Caco-2 (cell line): ENCODE data around the gene LOC128125822.

Experiments used
- BruUV-seq: library from RNA; stranded (reverse); fragments of 400-500 nt; replicated peaks from 2 replicates; lab custom pipeline; 2021; lab: Mats Ljungman, UMichigan
- CTCF ChIA-PET: fragments of 300-600 bp; sonication (Branson Sonifier 250); formaldehyde crosslinking; loops from one replicate; lab custom pipeline; 2022; ENCODE audit warnings: antibody characterized with exemption; lab: Charles Lee
- POLR2A ChIA-PET: fragments of 300-600 bp; sonication (Branson Sonifier 250); formaldehyde crosslinking; loops from one replicate; lab custom pipeline; 2022; ENCODE audit warnings: antibody characterized with exemption; lab: Charles Lee
- DNase-seq, 2 experiments: peaks; one replicate each; pipeline versions ENCODE4 v3.0.0 to v3.0.0-alpha.2; 2020 to 2022
- H3K27me3 ChIP-seq: replicated peaks from 2 replicates; pipeline ENCODE4 v1.6.0; 2011; ENCODE audit warnings: low read length; ENCODE audit not compliant: control insufficient read depth, insufficient read depth
- H3K36me3 ChIP-seq: 2 replicates; pipeline ENCODE4 v1.5.1; 2011; ENCODE audit warnings: low read length; ENCODE audit not compliant: control insufficient read depth, insufficient read depth
- H3K4me1 ChIP-seq: fragments of 250-450 bp; sonication (Bioruptor Pico); 2 replicates; pipeline ENCODE4 v1.5.1; 2020; ENCODE audit warnings: mild to moderate bottlenecking
- H3K4me3 ChIP-seq: 2 replicates; pipeline ENCODE4 v1.5.1; 2011; ENCODE audit warnings: low read depth, mild to moderate bottlenecking, control low read depth, low read length
- H3K9me3 ChIP-seq: fragments of 250-450 bp; sonication (Bioruptor Pico); 2 replicates; pipeline ENCODE4 v1.5.1; 2020; ENCODE audit warnings: mild to moderate bottlenecking, moderate library complexity
- H3K27ac Mint-ChIP-seq: one replicate; pipeline ENCODE4 v1.8.0; 2022; ENCODE audit warnings: mixed read lengths; ENCODE audit not compliant: unreplicated experiment
- H3K27me3 Mint-ChIP-seq: one replicate; pipeline ENCODE4 v1.8.0; 2022; ENCODE audit warnings: mixed read lengths; ENCODE audit not compliant: insufficient read depth, unreplicated experiment
- H3K36me3 Mint-ChIP-seq: one replicate; pipeline ENCODE4 v1.8.0; 2022; ENCODE audit warnings: mild to moderate bottlenecking, mixed read lengths; ENCODE audit not compliant: insufficient read depth, unreplicated experiment
- H3K4me1 Mint-ChIP-seq: one replicate; pipeline ENCODE4 v1.8.0; 2022; ENCODE audit warnings: low read depth, mixed read lengths; ENCODE audit not compliant: unreplicated experiment
- H3K4me3 Mint-ChIP-seq: one replicate; pipeline ENCODE4 v1.8.0; 2022; ENCODE audit warnings: mild to moderate bottlenecking, moderate library complexity, mixed read lengths; ENCODE audit not compliant: unreplicated experiment
- H3K9me3 Mint-ChIP-seq: one replicate; pipeline ENCODE4 v1.8.0; 2022; ENCODE audit warnings: mixed read lengths; ENCODE audit not compliant: unreplicated experiment
- intact Hi-C: fragments of 100-400 bp; cut with micrococcal nuclease; formaldehyde crosslinking; loops from one replicate; pipeline ENCODE4 v1.10.0; 2022; ENCODE audit not compliant: unreplicated experiment
- TF ChIP-seq, protein P1 (sequence below), 2 experiments: fragments of 200-600 bp in 1 of 2; IDR thresholded peaks; 1 replicate in 1 of 2; 2 replicates in 1 of 2; pipeline versions ENCODE4 v1.5.1 to v1.8.0; 2011 to 2022; ENCODE audit warnings: antibody characterized with exemption in 1 of 2, control low read depth in 1 of 2, inconsistent platforms in 1 of 2, low read depth in 1 of 2, low read length in 1 of 2, mild to moderate bottlenecking in 1 of 2, moderate library complexity in 1 of 2; ENCODE audit not compliant: insufficient read depth in 1 of 2, severe bottlenecking in 1 of 2, unreplicated experiment in 1 of 2

The LOC128125822 gene

DNA sequence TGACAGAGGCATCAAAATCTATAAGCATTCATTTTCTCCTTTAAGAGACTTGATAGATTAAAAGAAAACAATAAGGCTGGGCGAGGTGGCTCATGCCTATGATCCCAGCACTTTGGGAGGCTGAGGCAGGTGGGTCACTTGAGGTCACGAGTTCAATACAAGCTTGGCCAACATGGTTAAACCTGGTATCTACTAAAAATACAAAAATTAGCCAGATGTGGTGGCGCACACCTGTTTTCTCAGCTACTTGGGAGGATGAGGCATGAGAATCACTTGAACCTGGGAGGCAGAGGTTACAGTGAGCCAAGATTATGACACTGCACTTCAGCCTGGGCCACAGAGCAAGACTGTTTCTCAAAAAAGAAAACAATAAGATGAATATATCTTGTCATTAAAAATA is 39.3 kb upstream of the LOC128125822 start:
- no peak for DNase-seq
- CTCF ChIA-PET: no interaction called here
- H3K27me3 Mint-ChIP-seq: no peaks in the 10 kb centered on the region

DNA sequence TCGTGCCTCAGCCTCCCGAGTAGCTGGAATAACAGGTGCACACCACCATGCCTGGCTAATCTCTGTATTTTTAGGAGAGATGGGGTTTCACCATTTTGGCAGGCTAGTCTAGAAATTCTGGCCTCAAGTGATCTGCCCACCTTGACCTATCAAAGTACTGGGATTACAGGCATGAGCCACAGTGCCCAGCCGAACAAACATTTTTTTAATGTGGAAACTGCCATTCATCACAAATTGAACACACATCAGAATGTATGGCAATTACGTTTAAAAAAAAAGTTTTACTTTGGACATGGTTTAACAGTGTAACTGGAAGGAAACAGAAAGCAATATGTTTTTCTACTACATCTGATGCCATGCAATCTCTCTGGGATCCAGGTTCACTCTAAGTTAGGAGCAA is 38.3 kb upstream of the LOC128125822 start:
- DNase-seq: no peak
- no peaks in the 10 kb centered on the region for H3K9me3 ChIP-seq
- no peaks in the 10 kb centered on the region for H3K9me3 Mint-ChIP-seq
- no peaks in the 10 kb centered on the region for H3K4me1 ChIP-seq
- peaks cover 6% of the 10 kb centered on the region for H3K4me1 Mint-ChIP-seq
- TF ChIP-seq, protein P1, sequence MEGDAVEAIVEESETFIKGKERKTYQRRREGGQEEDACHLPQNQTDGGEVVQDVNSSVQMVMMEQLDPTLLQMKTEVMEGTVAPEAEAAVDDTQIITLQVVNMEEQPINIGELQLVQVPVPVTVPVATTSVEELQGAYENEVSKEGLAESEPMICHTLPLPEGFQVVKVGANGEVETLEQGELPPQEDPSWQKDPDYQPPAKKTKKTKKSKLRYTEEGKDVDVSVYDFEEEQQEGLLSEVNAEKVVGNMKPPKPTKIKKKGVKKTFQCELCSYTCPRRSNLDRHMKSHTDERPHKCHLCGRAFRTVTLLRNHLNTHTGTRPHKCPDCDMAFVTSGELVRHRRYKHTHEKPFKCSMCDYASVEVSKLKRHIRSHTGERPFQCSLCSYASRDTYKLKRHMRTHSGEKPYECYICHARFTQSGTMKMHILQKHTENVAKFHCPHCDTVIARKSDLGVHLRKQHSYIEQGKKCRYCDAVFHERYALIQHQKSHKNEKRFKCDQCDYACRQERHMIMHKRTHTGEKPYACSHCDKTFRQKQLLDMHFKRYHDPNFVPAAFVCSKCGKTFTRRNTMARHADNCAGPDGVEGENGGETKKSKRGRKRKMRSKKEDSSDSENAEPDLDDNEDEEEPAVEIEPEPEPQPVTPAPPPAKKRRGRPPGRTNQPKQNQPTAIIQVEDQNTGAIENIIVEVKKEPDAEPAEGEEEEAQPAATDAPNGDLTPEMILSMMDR (IDR thresholded peaks at IDR 0.05; ENCODE audit: insufficient read depth in 1 of 2, low read depth in 1 of 2, low read length in 1 of 2, severe bottlenecking in 1 of 2, unreplicated experiment in 1 of 2): no peak
- no TSS peak for BruUV-seq
- ChIA-PET CTCF (no interaction called here), POLR2A (no interaction called here)
- H3K27me3 ChIP-seq: no peaks in the 10 kb centered on the region
- no peaks in the 10 kb centered on the region for H3K36me3 ChIP-seq
- H3K36me3 Mint-ChIP-seq: no peaks in the 10 kb centered on the region
- intact Hi-C loops: no loop called here
- H3K27ac Mint-ChIP-seq: no peak overlapping the region
- H3K4me3 ChIP-seq: no peak overlapping the region
- H3K4me3 Mint-ChIP-seq: no peak overlapping the region
- H3K27me3 Mint-ChIP-seq: no peaks in the 10 kb centered on the region

More for the DNA sequence above, 39.3 kb upstream of the LOC128125822 start:
- H3K9me3 ChIP-seq: no peaks in the 10 kb centered on the region
- no peaks in the 10 kb centered on the region for H3K36me3 ChIP-seq
- Mint-ChIP-seq H3K4me3 (no peak overlapping the region), H3K27ac (no peak overlapping the region), H3K36me3 (no peaks in the 10 kb centered on the region), H3K9me3 (no peaks in the 10 kb centered on the region), H3K4me1 (peaks cover 6% of the 10 kb centered on the region)
- TF ChIP-seq, protein P1 (IDR thresholded peaks at IDR 0.05; ENCODE audit: insufficient read depth in 1 of 2, low read depth in 1 of 2, low read length in 1 of 2, severe bottlenecking in 1 of 2, unreplicated experiment in 1 of 2): no peak
- H3K27me3 ChIP-seq: no peaks in the 10 kb centered on the region
- intact Hi-C loops: no loop called here
- no peak overlapping the region for H3K4me3 ChIP-seq
- POLR2A ChIA-PET: no interaction called here
- no TSS peak for BruUV-seq
- H3K4me1 ChIP-seq: no peaks in the 10 kb centered on the region; the same call in 1 of the 2 replicates

DNA sequence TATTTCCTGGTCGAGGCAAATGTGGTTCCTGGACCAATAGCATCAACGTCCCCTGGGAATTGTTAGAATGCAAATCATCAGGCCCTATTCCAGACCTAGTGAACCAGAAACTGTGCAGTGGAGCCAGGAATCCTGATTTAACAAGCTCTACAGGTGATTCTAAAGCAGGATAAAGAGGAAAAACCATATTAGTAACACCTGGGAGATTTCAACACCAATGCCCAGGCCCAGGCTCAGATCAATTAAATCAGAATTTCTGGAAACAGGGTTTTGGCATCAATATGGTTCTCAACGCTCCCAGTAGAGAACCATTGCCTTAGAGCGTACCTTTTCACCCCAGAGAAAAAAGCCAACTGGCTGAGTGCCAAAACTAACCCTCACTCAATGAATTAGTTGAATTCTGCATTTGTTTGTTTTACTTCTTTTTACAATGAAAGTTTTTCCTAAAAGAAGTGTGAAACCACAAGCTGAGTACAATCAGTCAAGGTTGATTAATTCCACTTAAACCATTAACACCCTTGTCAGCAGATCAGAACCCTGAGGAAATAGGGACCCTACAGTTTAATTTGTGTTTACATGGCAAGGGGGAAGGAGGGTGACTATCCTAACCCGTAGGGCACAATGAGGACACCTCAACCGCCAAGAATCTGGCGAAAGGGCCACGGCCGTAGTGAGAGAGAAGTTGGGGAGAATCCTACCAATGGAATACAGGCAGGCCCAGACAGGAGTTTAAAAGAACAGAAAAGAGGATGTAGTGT is 34.9 kb upstream of the LOC128125822 start:
- Mint-ChIP-seq H3K4me3 (no peak overlapping the region), H3K27me3 (no peaks in the 10 kb centered on the region), H3K4me1 (no peaks in the 10 kb centered on the region), H3K36me3 (no peaks in the 10 kb centered on the region), H3K9me3 (no peaks in the 10 kb centered on the region), H3K27ac (no peak overlapping the region)
- ChIA-PET POLR2A (no interaction called here), CTCF (no interaction called here)
- Histone ChIP-seq H3K36me3 (no peaks in the 10 kb centered on the region), H3K9me3 (no peaks in the 10 kb centered on the region), H3K4me3 (no peak overlapping the region), H3K4me1 (no peaks in the 10 kb centered on the region), H3K27me3 (no peaks in the 10 kb centered on the region)
- TF ChIP-seq, protein P1 (IDR thresholded peaks at IDR 0.05; ENCODE audit: insufficient read depth in 1 of 2, low read depth in 1 of 2, low read length in 1 of 2, severe bottlenecking in 1 of 2, unreplicated experiment in 1 of 2): no peak
- DNase-seq: no peak
- intact Hi-C loops: no loop called here
- BruUV-seq: no TSS peak
